Stomach (tissue), 4 donors: ENCODE results near the gene CD59.

Source experiments
- CTCF ChIP-seq, 7 experiments: fragments of 450-650 bp in 4 of 7; fragments of 200-600 bp in 3 of 7; sonication (generic) in 3 of 7; IDR thresholded peaks; one replicate each; pipeline ENCODE4 v1.5.1; 2016 to 2019; ENCODE audit warnings: antibody characterized with exemption in 7 of 7, control low read depth in 2 of 7, mild to moderate bottlenecking in 1 of 7
- EP300 ChIP-seq: sonication (generic); formaldehyde crosslinking; IDR thresholded peaks from one replicate; pipeline ENCODE4 v1.6.1; 2017; ENCODE audit warnings: antibody characterized with exemption
- POLR2A ChIP-seq, 4 donors: fragments of 450-650 bp; IDR thresholded peaks; one replicate each; pipeline ENCODE4 v1.6.1; 2016; ENCODE audit warnings: antibody characterized with exemption in 4 of 4, control low read depth in 2 of 4, mild to moderate bottlenecking in 1 of 4, moderate library complexity in 1 of 4

- TF ChIP-seq CTCF (IDR thresholded peaks at IDR 0.05) (no peak), EP300 (no peak), POLR2A (IDR thresholded peaks at IDR 0.05) (no peak)
These were observed 36.6 kb upstream of the CD59 start for GRCh38 chr11:33772870-33773269.
